ENCODE measurements around the gene SLC6A2.

DNA sequence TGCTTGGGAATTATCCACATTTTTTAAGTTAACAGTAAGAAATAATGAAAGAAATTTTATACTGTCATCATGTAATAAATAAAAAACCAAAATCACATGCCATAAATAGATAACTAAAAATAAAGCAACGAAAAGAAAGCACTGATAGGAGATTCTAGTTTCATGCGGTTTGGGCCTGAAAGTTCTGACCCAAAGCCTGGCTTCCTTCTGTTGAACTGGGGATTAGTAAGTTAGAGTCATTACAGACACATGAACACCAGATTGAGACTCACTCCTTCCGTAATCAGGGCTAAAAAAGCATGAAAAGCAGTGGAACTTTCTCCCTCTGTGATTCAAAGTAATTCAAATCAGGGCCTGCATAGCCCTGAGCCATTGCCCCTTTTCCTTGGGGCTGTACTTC lies 13.2 kb upstream of the SLC6A2 start:
- no peak for TF ChIP-seq EZH2 (IDR thresholded peaks at IDR 0.05; ENCODE audit: low read depth, unreplicated experiment)
- TF ChIP-seq, protein P1, sequence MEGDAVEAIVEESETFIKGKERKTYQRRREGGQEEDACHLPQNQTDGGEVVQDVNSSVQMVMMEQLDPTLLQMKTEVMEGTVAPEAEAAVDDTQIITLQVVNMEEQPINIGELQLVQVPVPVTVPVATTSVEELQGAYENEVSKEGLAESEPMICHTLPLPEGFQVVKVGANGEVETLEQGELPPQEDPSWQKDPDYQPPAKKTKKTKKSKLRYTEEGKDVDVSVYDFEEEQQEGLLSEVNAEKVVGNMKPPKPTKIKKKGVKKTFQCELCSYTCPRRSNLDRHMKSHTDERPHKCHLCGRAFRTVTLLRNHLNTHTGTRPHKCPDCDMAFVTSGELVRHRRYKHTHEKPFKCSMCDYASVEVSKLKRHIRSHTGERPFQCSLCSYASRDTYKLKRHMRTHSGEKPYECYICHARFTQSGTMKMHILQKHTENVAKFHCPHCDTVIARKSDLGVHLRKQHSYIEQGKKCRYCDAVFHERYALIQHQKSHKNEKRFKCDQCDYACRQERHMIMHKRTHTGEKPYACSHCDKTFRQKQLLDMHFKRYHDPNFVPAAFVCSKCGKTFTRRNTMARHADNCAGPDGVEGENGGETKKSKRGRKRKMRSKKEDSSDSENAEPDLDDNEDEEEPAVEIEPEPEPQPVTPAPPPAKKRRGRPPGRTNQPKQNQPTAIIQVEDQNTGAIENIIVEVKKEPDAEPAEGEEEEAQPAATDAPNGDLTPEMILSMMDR (conservative IDR thresholded peaks at IDR 0.05; ENCODE audit: low read depth in 2 of 2) = no peak
- no peak for TF ChIP-seq CREB1 (CRISPR knock-in tag; IDR thresholded peaks at IDR 0.05; ENCODE audit: low read depth)
- TF ChIP-seq ZNF331 (CRISPR knock-in tag; IDR thresholded peaks at IDR 0.05; ENCODE audit: low read depth) = no peak
- TF ChIP-seq, protein P2, sequence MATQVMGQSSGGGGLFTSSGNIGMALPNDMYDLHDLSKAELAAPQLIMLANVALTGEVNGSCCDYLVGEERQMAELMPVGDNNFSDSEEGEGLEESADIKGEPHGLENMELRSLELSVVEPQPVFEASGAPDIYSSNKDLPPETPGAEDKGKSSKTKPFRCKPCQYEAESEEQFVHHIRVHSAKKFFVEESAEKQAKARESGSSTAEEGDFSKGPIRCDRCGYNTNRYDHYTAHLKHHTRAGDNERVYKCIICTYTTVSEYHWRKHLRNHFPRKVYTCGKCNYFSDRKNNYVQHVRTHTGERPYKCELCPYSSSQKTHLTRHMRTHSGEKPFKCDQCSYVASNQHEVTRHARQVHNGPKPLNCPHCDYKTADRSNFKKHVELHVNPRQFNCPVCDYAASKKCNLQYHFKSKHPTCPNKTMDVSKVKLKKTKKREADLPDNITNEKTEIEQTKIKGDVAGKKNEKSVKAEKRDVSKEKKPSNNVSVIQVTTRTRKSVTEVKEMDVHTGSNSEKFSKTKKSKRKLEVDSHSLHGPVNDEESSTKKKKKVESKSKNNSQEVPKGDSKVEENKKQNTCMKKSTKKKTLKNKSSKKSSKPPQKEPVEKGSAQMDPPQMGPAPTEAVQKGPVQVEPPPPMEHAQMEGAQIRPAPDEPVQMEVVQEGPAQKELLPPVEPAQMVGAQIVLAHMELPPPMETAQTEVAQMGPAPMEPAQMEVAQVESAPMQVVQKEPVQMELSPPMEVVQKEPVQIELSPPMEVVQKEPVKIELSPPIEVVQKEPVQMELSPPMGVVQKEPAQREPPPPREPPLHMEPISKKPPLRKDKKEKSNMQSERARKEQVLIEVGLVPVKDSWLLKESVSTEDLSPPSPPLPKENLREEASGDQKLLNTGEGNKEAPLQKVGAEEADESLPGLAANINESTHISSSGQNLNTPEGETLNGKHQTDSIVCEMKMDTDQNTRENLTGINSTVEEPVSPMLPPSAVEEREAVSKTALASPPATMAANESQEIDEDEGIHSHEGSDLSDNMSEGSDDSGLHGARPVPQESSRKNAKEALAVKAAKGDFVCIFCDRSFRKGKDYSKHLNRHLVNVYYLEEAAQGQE (IDR thresholded peaks at IDR 0.05; ENCODE audit: unreplicated experiment) = no peak
